K562 (cell line): ENCODE measurements around the gene TSPAN3. TPM values are rescaled to one million over a fixed set of nuclear protein-coding genes. Genes with fewer than 3 reads are reported as not detected.

Source experiments
- ATAC-seq: fragments of 200-7000 bp; cut with Tn5 transposase; 3 replicates; pipeline ENCODE4 v1.9.1; 2020; ENCODE audit warnings: moderate library complexity
- BruUV-seq: library from RNA; stranded (reverse); fragments of 400-500 nt; replicated peaks from 2 replicates; lab custom pipeline; 2021; lab: Mats Ljungman, UMichigan
- CTCF ChIA-PET: fragments of 300-600 bp; formaldehyde crosslinking; extraction: SDS; loops from one replicate; lab custom pipeline; 2021; ENCODE audit warnings: low intra/inter-chr PET ratio; lab: Yijun Ruan, JAX
- POLR2A ChIA-PET: fragments of 300-600, 350-650 bp; sonication (Branson Sonifier 250); formaldehyde crosslinking; extraction: SDS; loops from one replicate; lab custom pipeline; 2021; ENCODE audit warnings: antibody characterized with exemption, inconsistent platforms; lab: Yijun Ruan, JAX
- DNase-seq, 4 experiments: peaks; one replicate each; pipeline versions ENCODE4 v3.0.0 to v3.0.0-alpha.2; 2011 to 2018; ENCODE audit warnings: low spot score in 3 of 4, mixed read lengths in 3 of 4; ENCODE audit errors: extremely low read depth in 1 of 4
- FAIRE-seq: peaks from 2 replicates; lab custom pipeline; 2011; peaks lifted over from hg19 to GRCh38; lab: Jason Lieb, UNC
- H2AFZ ChIP-seq: 2 replicates; pipeline ENCODE4 v1.6.0; 2011; ENCODE audit warnings: low read depth, low read length, control low read depth, inconsistent platforms
- H3K27ac ChIP-seq: fragments of 200-600 bp; 3 replicates; pipeline ENCODE4 v1.8.0; 2011; ENCODE audit warnings: low read depth, mild to moderate bottlenecking, control low read depth, inconsistent platforms, low read length, moderate library complexity, mixed read lengths; ENCODE audit errors: extremely low read depth
- H3K27me3 ChIP-seq, 2 experiments: fragments of 300-600 bp in 1 of 2; 2 replicates in 1 of 2; 3 replicates in 1 of 2; pipeline versions ENCODE4 v1.6.0 to v1.8.0; 2011; ENCODE audit warnings: inconsistent platforms in 2 of 2, low read length in 2 of 2, mild to moderate bottlenecking in 1 of 2, mixed read lengths in 1 of 2, moderate library complexity in 1 of 2; ENCODE audit not compliant: control insufficient read depth in 2 of 2, insufficient read depth in 2 of 2
- H3K36me3 ChIP-seq: fragments of 300-600 bp; 3 replicates; pipeline ENCODE4 v1.8.0; 2011; ENCODE audit warnings: mild to moderate bottlenecking, low read length, inconsistent platforms; ENCODE audit not compliant: control insufficient read depth, insufficient read depth
- H3K4me1 ChIP-seq, 2 experiments: fragments of 200-600 bp in 1 of 2; replicated peaks in 1 of 2; 2 replicates in 1 of 2; 3 replicates in 1 of 2; pipeline versions ENCODE4 v1.5.1 to v1.8.0; 2011; ENCODE audit warnings: inconsistent platforms in 2 of 2, low read length in 2 of 2, mild to moderate bottlenecking in 1 of 2, mixed read lengths in 1 of 2, moderate library complexity in 1 of 2; ENCODE audit not compliant: control insufficient read depth in 2 of 2, insufficient read depth in 2 of 2
- H3K4me2 ChIP-seq: 2 replicates; pipeline ENCODE4 v1.6.1; 2011; ENCODE audit warnings: low read length, control low read depth, inconsistent platforms, mixed read lengths; ENCODE audit not compliant: insufficient read depth
- H3K4me3 ChIP-seq: fragments of 200-600 bp; sonication (generic), shearing (Covaris generic); 2 replicates; pipeline ENCODE4 v1.5.1; 2016; ENCODE audit warnings: control low read depth, inconsistent platforms
- H3K79me2 ChIP-seq: fragments of 200-600 bp; 3 replicates; pipeline ENCODE4 v1.8.0; 2011; ENCODE audit warnings: low read length, inconsistent platforms; ENCODE audit not compliant: control insufficient read depth, insufficient read depth
- H3K9ac ChIP-seq, 2 experiments: 2 replicates each; pipeline versions ENCODE4 v1.6.0 to v1.6.1; 2011; ENCODE audit warnings: low read depth in 2 of 2, low read length in 2 of 2, control low read depth in 1 of 2, inconsistent platforms in 1 of 2, mild to moderate bottlenecking in 1 of 2, mixed read lengths in 1 of 2; ENCODE audit not compliant: insufficient read depth in 1 of 2
- H3K9me1 ChIP-seq: one replicate; pipeline ENCODE4 v1.6.0; 2011; ENCODE audit warnings: inconsistent platforms, mild to moderate bottlenecking, low read length, moderate library complexity; ENCODE audit not compliant: control insufficient read depth, insufficient read depth
- H3K9me3 ChIP-seq: replicated peaks from 2 replicates; pipeline ENCODE4 v1.5.1; 2011; ENCODE audit warnings: low read depth, low read length, inconsistent platforms; ENCODE audit not compliant: control insufficient read depth, insufficient read depth
- H4K20me1 ChIP-seq: replicated peaks from 2 replicates; pipeline ENCODE4 v1.6.1; 2011; ENCODE audit warnings: low read length, inconsistent platforms, mixed read lengths; ENCODE audit not compliant: control insufficient read depth, insufficient read depth
- CBFA2T2 ChIP-seq: fragments of 450-650 bp; conservative IDR thresholded peaks from 2 replicates; pipeline ENCODE4 v1.6.1; 2017; ENCODE audit warnings: mild to moderate bottlenecking
- ELF4 ChIP-seq: fragments of 450-650 bp; formaldehyde crosslinking; IDR thresholded peaks from 2 replicates; pipeline ENCODE4 v1.4.0; 2022; ENCODE audit warnings: missing genetic modification characterization
- ETV6 ChIP-seq, 3 experiments: fragments of 150-350 bp in 1 of 3; sonication (generic) in 1 of 3; formaldehyde crosslinking in 1 of 3; IDR thresholded peaks; 2 replicates each; pipeline versions ENCODE4 v1.6.1 to v1.8.0; 2014 to 2022; ENCODE audit warnings: borderline replicate concordance in 2 of 3, low read depth in 2 of 3, antibody characterized with exemption in 1 of 3, low read length in 1 of 3, mild to moderate bottlenecking in 1 of 3, missing genetic modification reagents in 1 of 3
- FUS ChIP-seq: fragments of 200-400 bp; formaldehyde crosslinking; optimal IDR thresholded peaks from 2 replicates; pipeline ENCODE3; 2017; ENCODE audit warnings: low read depth, low read length
- HDAC1 ChIP-seq, 2 experiments: fragments of 450-650 bp; IDR thresholded peaks; 2 replicates each; pipeline ENCODE4 v1.6.1; 2016 to 2017; ENCODE audit warnings: inconsistent platforms in 1 of 2, mild to moderate bottlenecking in 1 of 2, moderate library complexity in 1 of 2
- HDAC2 ChIP-seq: fragments of 450-650 bp; IDR thresholded peaks from 2 replicates; pipeline ENCODE4 v1.6.1; 2016; ENCODE audit warnings: mild to moderate bottlenecking
- HNRNPUL1 ChIP-seq: fragments of 200-400 bp; formaldehyde crosslinking; IDR thresholded peaks from 2 replicates; pipeline ENCODE4 v1.6.1; 2017; ENCODE audit warnings: low read length
- NCOA4 ChIP-seq: fragments of 450-650 bp; IDR thresholded peaks from 2 replicates; pipeline ENCODE4 v1.6.1; 2018; ENCODE audit warnings: mild to moderate bottlenecking; ENCODE audit not compliant: partially characterized antibody
- NFE2 ChIP-seq: IDR thresholded peaks from 2 replicates; pipeline ENCODE4 v1.6.1; 2014; ENCODE audit warnings: antibody characterized with exemption, low read depth
- PTTG1 ChIP-seq: fragments of 450-650 bp; IDR thresholded peaks from 2 replicates; pipeline ENCODE4 v1.6.1; 2016; ENCODE audit warnings: low read depth, mild to moderate bottlenecking, missing genetic modification characterization, missing compliant biosample characterization
- SMAD3 ChIP-seq: fragments of 450-650 bp; formaldehyde crosslinking; conservative IDR thresholded peaks from 2 replicates; pipeline ENCODE4 v1.4.0; 2020; ENCODE audit warnings: mild to moderate bottlenecking
- SMARCA5 ChIP-seq: fragments of 450-650 bp; IDR thresholded peaks from 2 replicates; pipeline ENCODE4 v1.6.1; 2016
- SMARCB1 ChIP-seq: IDR thresholded peaks from 2 replicates; pipeline ENCODE4 v1.6.1; 2011; ENCODE audit warnings: improper control_type of control experiment, low read depth; ENCODE audit not compliant: insufficient read length
- SRSF7 ChIP-seq: fragments of 200-400 bp; formaldehyde crosslinking; optimal IDR thresholded peaks from 2 replicates; pipeline ENCODE3; 2017; ENCODE audit warnings: mild to moderate bottlenecking, low read depth, low read length
- TEAD2 ChIP-seq: fragments of 450-650 bp; IDR thresholded peaks from 2 replicates; pipeline ENCODE4 v1.6.1; 2016; ENCODE audit warnings: missing genetic modification characterization, control low read depth, missing compliant biosample characterization
- ZFP1 ChIP-seq: fragments of 450-650 bp; formaldehyde crosslinking; IDR thresholded peaks from 2 replicates; pipeline ENCODE4 v1.4.0; 2020; ENCODE audit warnings: mild to moderate bottlenecking, mixed read lengths
- ZNF75A ChIP-seq: fragments of 450-650 bp; formaldehyde crosslinking; IDR thresholded peaks from 2 replicates; pipeline ENCODE4 v1.4.0; 2020; ENCODE audit warnings: mild to moderate bottlenecking
- WGBS: fragments of 100-300 bp; shearing (Covaris generic); methylation state at CpG from one replicate; pipeline ENCODE4 v1.1.6; 2016; ENCODE audit warnings: low coverage, mixed read lengths; ENCODE audit not compliant: insufficient coverage; ENCODE audit errors: missing lambda C conversion rate; 5-methylcytosine and 5-hydroxymethylcytosine counted together
- in situ Hi-C: fragments of 300-500 bp; cut with MboI; formaldehyde crosslinking; loops from 4 replicates; pipeline ENCODE4 v1.15.0; 2018; ENCODE audit warnings: inconsistent platforms, mixed read lengths
- intact Hi-C: fragments of 100-400 bp; cut with micrococcal nuclease; formaldehyde crosslinking; loops from 2 replicates; pipeline ENCODE4 v1.14.2; 2022
- polyA plus RNA-seq, 8 experiments: library from polyadenylated mRNA; depleted of rRNA in 4 of 8; stranded (reverse) in 5 of 8; unstranded in 3 of 8; fragments of >200 nt; fragmentation: Nextera tagmentation in 2 of 8; fragmentation: Illumina TruSeq in 1 of 8; extraction: Ambion mirVana in 2 of 8; extraction: Trizol in 1 of 8; gene quantifications; 2 replicates each; pipeline versions ENCODE4 v1.2.1 to v1.2.3, GENCODE V29; 2011 to 2014; ENCODE audit warnings: inconsistent platforms in 1 of 8, missing spikeins in 1 of 8
- total RNA-seq, 7 experiments: library from RNA; depleted of rRNA in 6 of 7; stranded (reverse); fragments of >200 nt in 6 of 7; fragmentation: Illumina TruSeq in 2 of 7; extraction: Trizol in 2 of 7; gene quantifications; 2 replicates each; pipeline versions ENCODE4 v1.2.1 to v1.2.3, GENCODE V29; 2011 to 2021; ENCODE audit warnings: low replicate concordance in 1 of 7
- TF ChIP-seq, protein P1 (sequence below): fragments of 250-450 bp; sonication (Bioruptor Pico); IDR thresholded peaks from 2 replicates; pipeline ENCODE4 v1.4.0; 2020; ENCODE audit warnings: borderline replicate concordance
- TF ChIP-seq, protein P2 (sequence below), 2 experiments: fragments of 450-650 bp; IDR thresholded peaks; 2 replicates each; pipeline ENCODE4 v1.6.1; 2018; ENCODE audit warnings: mild to moderate bottlenecking in 2 of 2, low read depth in 1 of 2; ENCODE audit not compliant: partially characterized antibody in 2 of 2

The TSPAN3 gene
- total and polyA plus RNA-seq, 9 of the 15 experiments (the other 6 are each of a cell fraction or from before 2014, with no cell fraction given): 14.3 to 144 (median 71.1) TPM

DNA sequence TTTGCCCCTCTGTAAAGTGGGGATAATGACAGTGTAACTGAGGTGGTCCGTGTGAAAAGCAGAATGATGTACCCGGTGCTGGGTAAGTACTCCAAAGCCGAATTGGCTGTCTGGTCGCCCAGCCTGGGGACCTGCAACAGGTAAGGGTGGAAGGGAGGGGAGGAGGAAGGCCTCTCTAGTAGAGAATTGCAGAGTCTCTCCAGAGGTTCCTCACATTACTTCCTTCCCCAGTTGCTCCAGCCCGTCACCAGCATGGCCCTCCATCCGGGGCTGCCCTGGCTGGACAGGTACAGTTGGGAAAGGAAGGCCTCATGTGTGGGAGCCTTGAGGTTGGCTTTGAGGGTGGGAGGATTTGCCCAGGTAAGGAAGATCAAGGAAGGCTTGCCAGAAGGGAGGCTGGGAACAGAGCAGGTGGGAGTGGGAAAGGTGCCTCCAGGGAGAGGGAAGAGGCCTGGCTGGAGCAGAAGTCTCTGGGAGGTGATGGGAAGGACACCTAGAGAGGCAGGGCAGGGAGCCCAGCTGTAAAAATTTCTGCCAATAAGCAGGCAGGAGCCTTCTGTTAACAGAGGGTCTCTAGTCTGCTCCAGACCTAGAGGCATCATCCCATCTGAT lies 77.7 kb downstream of the TSPAN3 start:
- FAIRE-seq: no peak
- intact Hi-C loops: no loop called here
- POLR2A ChIA-PET: interaction anchor here (0.7 kb wide), 1 partner anchor 1029 kb away, joined by 3 read pairs; no protein-coding TSS in a partner anchor

More for the DNA sequence above, 77.7 kb downstream of the TSPAN3 start:
- DNase-seq (no peak), ATAC-seq (no peak)
- no peak overlapping the region for H3K4me3 ChIP-seq
- CTCF ChIA-PET: no interaction called here
- H3K9me1 ChIP-seq: no peaks in the 10 kb centered on the region
- no peak overlapping the region for H2AFZ ChIP-seq
- H3K27me3 ChIP-seq: peaks cover 29 to 72% of the 10 kb centered on the region in 2 experiments
- H3K4me1 ChIP-seq: peaks cover 6 to 12% of the 10 kb centered on the region in 2 experiments; a peak in 3 of 5 replicates
- WGBS: 0% methylated on average over 6 of the region's 6 CpGs
- in situ Hi-C loops: no loop called here
- no peak overlapping the region for H3K27ac ChIP-seq
- no peak for TF ChIP-seq SRSF7
- no peak for TF ChIP-seq HDAC1 (IDR thresholded peaks at IDR 0.05)
- no peak for TF ChIP-seq ELF4 (CRISPR knock-in tag)
- no peak for TF ChIP-seq PTTG1 (tag)
- TF ChIP-seq, protein P1, sequence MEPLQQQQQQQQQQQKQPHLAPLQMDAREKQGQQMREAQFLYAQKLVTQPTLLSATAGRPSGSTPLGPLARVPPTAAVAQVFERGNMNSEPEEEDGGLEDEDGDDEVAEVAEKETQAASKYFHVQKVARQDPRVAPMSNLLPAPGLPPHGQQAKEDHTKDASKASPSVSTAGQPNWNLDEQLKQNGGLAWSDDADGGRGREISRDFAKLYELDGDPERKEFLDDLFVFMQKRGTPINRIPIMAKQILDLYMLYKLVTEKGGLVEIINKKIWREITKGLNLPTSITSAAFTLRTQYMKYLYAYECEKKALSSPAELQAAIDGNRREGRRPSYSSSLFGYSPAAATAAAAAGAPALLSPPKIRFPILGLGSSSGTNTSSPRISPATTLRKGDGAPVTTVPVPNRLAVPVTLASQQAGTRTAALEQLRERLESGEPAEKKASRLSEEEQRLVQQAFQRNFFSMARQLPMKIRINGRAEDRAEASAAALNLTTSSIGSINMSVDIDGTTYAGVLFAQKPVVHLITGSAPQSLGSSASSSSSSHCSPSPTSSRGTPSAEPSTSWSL: no peak
- TF ChIP-seq, protein P2, sequence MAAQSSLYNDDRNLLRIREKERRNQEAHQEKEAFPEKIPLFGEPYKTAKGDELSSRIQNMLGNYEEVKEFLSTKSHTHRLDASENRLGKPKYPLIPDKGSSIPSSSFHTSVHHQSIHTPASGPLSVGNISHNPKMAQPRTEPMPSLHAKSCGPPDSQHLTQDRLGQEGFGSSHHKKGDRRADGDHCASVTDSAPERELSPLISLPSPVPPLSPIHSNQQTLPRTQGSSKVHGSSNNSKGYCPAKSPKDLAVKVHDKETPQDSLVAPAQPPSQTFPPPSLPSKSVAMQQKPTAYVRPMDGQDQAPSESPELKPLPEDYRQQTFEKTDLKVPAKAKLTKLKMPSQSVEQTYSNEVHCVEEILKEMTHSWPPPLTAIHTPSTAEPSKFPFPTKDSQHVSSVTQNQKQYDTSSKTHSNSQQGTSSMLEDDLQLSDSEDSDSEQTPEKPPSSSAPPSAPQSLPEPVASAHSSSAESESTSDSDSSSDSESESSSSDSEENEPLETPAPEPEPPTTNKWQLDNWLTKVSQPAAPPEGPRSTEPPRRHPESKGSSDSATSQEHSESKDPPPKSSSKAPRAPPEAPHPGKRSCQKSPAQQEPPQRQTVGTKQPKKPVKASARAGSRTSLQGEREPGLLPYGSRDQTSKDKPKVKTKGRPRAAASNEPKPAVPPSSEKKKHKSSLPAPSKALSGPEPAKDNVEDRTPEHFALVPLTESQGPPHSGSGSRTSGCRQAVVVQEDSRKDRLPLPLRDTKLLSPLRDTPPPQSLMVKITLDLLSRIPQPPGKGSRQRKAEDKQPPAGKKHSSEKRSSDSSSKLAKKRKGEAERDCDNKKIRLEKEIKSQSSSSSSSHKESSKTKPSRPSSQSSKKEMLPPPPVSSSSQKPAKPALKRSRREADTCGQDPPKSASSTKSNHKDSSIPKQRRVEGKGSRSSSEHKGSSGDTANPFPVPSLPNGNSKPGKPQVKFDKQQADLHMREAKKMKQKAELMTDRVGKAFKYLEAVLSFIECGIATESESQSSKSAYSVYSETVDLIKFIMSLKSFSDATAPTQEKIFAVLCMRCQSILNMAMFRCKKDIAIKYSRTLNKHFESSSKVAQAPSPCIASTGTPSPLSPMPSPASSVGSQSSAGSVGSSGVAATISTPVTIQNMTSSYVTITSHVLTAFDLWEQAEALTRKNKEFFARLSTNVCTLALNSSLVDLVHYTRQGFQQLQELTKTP (IDR thresholded peaks at IDR 0.05; ENCODE audit: low read depth in 1 of 2, partially characterized antibody in 2 of 2): no peak
- TF ChIP-seq NFE2: no peak
- no peak for TF ChIP-seq ZFP1 (CRISPR knock-in tag)
- TF ChIP-seq SMAD3 (CRISPR knock-in tag): no peak
- no peak for TF ChIP-seq HNRNPUL1
- no peak for TF ChIP-seq HDAC2
- TF ChIP-seq ZNF75A: no peak
- TF ChIP-seq CBFA2T2: no peak
- TF ChIP-seq ETV6 (IDR thresholded peaks at IDR 0.05; ENCODE audit: borderline replicate concordance in 1 of 2, low read depth in 2 of 2, low read length in 1 of 2): no peak
- no peak for TF ChIP-seq ETV6 (CRISPR knock-in tag; IDR thresholded peaks at IDR 0.05; ENCODE audit: borderline replicate concordance)
- TF ChIP-seq NCOA4: no peak
- no peak for TF ChIP-seq FUS
- TF ChIP-seq SMARCB1: no peak
- TF ChIP-seq TEAD2 (tag): no peak
- no peak for TF ChIP-seq SMARCA5
- no peaks in the 10 kb centered on the region for H3K36me3 ChIP-seq
- no peaks in the 10 kb centered on the region for H3K9me3 ChIP-seq
- no peaks in the 10 kb centered on the region for H3K79me2 ChIP-seq
- H3K4me2 ChIP-seq: no peak overlapping the region
- H3K9ac ChIP-seq: no peak overlapping the region
- BruUV-seq: no TSS peak
- peaks cover 4% of the 10 kb centered on the region; the same call in 1 of the 2 replicates for H4K20me1 ChIP-seq
